Hepatocyte (in vitro differentiated cells): Measurements from ENCODE around the gene ASZ1. TPM values are rescaled to one million over a fixed set of nuclear protein-coding genes. Genes with fewer than 3 reads are reported as not detected.

Experiments
- DNase-seq: peaks from one replicate; pipeline ENCODE4 v3.0.0-alpha.2; 2016; ENCODE audit warnings: low spot score
- H2AFZ ChIP-seq: fragments of 200-600 bp; sonication (generic); 2 replicates; pipeline ENCODE4 v1.6.0; 2016; ENCODE audit warnings: antibody characterized with exemption, mild to moderate bottlenecking
- H3K27ac ChIP-seq: fragments of 200-600 bp; sonication (generic); 2 replicates; pipeline ENCODE4 v1.5.1; 2016; ENCODE audit warnings: mild to moderate bottlenecking
- H3K27me3 ChIP-seq: fragments of 200-600 bp; sonication (generic); 2 replicates; pipeline ENCODE4 v1.6.1; 2016
- H3K36me3 ChIP-seq: fragments of 200-600 bp; sonication (generic); replicated peaks from 2 replicates; pipeline ENCODE4 v1.5.1; 2016; ENCODE audit warnings: low read depth; ENCODE audit not compliant: insufficient read depth
- H3K4me1 ChIP-seq: fragments of 200-600 bp; sonication (generic); 2 replicates; pipeline ENCODE4 v1.5.1; 2016; ENCODE audit warnings: mild to moderate bottlenecking, moderate library complexity; ENCODE audit not compliant: insufficient read depth
- H3K4me2 ChIP-seq: fragments of 200-600 bp; sonication (generic); 2 replicates; pipeline ENCODE4 v1.6.0; 2016
- H3K4me3 ChIP-seq: fragments of 200-600 bp; sonication (generic); 2 replicates; pipeline ENCODE4 v1.5.1; 2016; ENCODE audit warnings: mild to moderate bottlenecking
- H3K79me2 ChIP-seq: fragments of 200-600 bp; sonication (generic); 2 replicates; pipeline ENCODE4 v1.6.0; 2017; ENCODE audit warnings: mild to moderate bottlenecking
- H3K9me2 ChIP-seq: fragments of 200-600 bp; sonication (generic); replicated peaks from 2 replicates; pipeline ENCODE4 v1.6.0; 2017; ENCODE audit warnings: mild to moderate bottlenecking; ENCODE audit not compliant: insufficient read depth
- H3K9me3 ChIP-seq: fragments of 200-600 bp; sonication (generic); 2 replicates; pipeline ENCODE4 v1.5.1; 2016; ENCODE audit warnings: low read depth, mild to moderate bottlenecking
- H4K20me1 ChIP-seq: fragments of 200-600 bp; sonication (generic); 2 replicates; pipeline ENCODE4 v1.6.0; 2016; ENCODE audit warnings: mild to moderate bottlenecking; ENCODE audit not compliant: insufficient read depth, poor library complexity, severe bottlenecking
- EZH2 ChIP-seq: fragments of 200-600 bp; sonication (generic); IDR thresholded peaks from 2 replicates; pipeline ENCODE4 v1.6.1; 2016; ENCODE audit warnings: antibody characterized with exemption, mild to moderate bottlenecking, borderline replicate concordance
- EZH2phosphoT487 ChIP-seq: fragments of 200-600 bp; sonication (generic); IDR thresholded peaks from one replicate; pipeline ENCODE4 v1.6.1; 2018; ENCODE audit warnings: antibody characterized with exemption, mild to moderate bottlenecking, low read depth, moderate library complexity; ENCODE audit not compliant: unreplicated experiment, severe bottlenecking
- WGBS: methylation state at CpG from one replicate; pipeline ENCODE4 v1.1.6; 2016; ENCODE audit warnings: low lambda C conversion rate; ENCODE audit errors: missing lambda C conversion rate; 5-methylcytosine and 5-hydroxymethylcytosine counted together
- polyA plus RNA-seq: library from polyadenylated mRNA; unstranded; fragments of >200 nt; fragmentation: Nextera tagmentation; extraction: Ambion mirVana; gene quantifications from 2 replicates; pipeline ENCODE4 v1.2.1, GENCODE V29; 2016
- total RNA-seq: library from RNA; depleted of rRNA; stranded (reverse); fragments of >200 nt; gene quantifications from 2 replicates; pipeline ENCODE4 v1.2.3, GENCODE V29; 2014
- TF ChIP-seq, protein P1 (sequence below): fragments of 200-600 bp; sonication (generic); IDR thresholded peaks from 2 replicates; pipeline ENCODE4 v1.5.1; 2016; ENCODE audit warnings: antibody characterized with exemption, mild to moderate bottlenecking; ENCODE audit not compliant: poor library complexity

ASZ1 gene
- total and polyA plus RNA-seq, 2 experiments from 2014 or later, result 0.28 TPM; not detected in 1

DNA sequence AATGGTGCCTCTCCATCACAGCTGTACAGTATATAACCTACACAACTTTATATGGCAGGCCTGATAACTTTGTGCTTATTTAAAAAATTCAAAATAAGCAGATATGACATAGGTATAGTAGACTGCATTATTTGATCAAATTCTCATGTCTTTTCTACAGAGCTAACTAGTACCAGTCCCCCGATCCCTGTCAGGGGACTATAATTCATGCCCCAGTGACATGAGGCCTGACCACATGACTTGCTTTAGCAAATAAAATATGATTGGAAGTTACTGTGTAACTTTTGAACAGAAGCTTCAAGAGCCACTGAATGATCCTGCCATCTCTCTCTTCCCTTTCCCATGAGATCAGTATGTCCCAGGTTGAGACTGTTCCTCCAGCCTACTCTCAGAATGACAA lies 55.2 kb downstream of the ASZ1 start:
- TF ChIP-seq EZH2 (no peak), EZH2phosphoT487 (no peak)
- DNase-seq, result no peak
- no peaks in the 10 kb centered on the region for H3K4me1 ChIP-seq
- H3K4me2 ChIP-seq, result no peak overlapping the region
- H3K36me3 ChIP-seq, result no peaks in the 10 kb centered on the region
- no peaks in the 10 kb centered on the region for H3K27me3 ChIP-seq
- H3K27ac ChIP-seq, result no peak overlapping the region
- WGBS, result 80% methylated on average over 1 of the region's 1 CpG
- H2AFZ ChIP-seq, result no peak overlapping the region
- H3K79me2 ChIP-seq, result no peaks in the 10 kb centered on the region
- no peak overlapping the region for H3K4me3 ChIP-seq
- H3K9me2 ChIP-seq, result no peaks in the 10 kb centered on the region
- H3K9me3 ChIP-seq, result no peaks in the 10 kb centered on the region
- H4K20me1 ChIP-seq, result no peaks in the 10 kb centered on the region

DNA sequence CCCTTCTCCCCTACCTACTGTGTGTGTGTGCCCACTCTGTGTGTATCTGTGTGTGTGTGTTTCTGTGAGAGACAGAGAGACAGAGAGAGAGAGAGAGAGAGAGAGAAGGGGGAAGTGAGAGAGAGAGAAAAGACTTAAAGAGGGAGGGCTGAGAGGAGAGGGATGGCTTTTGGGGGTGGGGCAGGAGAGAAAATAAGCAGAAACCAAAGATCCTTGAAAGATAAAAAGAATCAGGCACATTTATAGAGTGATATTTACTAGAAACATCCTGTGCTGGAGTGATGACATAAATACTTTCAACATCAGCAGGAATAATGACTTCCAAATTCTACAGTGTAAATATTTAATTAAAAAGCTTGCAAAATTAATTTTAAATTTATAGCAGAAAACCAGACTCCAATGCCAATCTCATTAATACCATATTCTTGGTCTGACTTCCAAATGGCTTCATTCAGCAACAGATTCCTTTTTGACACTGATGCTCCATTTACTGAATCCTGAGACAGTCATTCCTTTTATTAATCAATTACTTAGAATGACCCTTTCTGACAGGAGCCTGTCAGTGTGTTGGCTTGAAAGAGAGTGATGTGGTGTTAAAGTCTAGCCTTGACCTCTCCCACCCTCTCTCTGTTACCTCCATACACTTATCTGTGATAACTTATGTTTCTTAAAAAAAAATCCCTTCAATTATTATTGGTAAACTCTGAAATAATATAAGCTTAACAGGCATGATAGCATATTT lies 62.8 kb downstream of the ASZ1 start:
- TF ChIP-seq, protein P1, sequence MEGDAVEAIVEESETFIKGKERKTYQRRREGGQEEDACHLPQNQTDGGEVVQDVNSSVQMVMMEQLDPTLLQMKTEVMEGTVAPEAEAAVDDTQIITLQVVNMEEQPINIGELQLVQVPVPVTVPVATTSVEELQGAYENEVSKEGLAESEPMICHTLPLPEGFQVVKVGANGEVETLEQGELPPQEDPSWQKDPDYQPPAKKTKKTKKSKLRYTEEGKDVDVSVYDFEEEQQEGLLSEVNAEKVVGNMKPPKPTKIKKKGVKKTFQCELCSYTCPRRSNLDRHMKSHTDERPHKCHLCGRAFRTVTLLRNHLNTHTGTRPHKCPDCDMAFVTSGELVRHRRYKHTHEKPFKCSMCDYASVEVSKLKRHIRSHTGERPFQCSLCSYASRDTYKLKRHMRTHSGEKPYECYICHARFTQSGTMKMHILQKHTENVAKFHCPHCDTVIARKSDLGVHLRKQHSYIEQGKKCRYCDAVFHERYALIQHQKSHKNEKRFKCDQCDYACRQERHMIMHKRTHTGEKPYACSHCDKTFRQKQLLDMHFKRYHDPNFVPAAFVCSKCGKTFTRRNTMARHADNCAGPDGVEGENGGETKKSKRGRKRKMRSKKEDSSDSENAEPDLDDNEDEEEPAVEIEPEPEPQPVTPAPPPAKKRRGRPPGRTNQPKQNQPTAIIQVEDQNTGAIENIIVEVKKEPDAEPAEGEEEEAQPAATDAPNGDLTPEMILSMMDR, result no peak
- TF ChIP-seq EZH2phosphoT487 (no peak), EZH2 (no peak)

DNA sequence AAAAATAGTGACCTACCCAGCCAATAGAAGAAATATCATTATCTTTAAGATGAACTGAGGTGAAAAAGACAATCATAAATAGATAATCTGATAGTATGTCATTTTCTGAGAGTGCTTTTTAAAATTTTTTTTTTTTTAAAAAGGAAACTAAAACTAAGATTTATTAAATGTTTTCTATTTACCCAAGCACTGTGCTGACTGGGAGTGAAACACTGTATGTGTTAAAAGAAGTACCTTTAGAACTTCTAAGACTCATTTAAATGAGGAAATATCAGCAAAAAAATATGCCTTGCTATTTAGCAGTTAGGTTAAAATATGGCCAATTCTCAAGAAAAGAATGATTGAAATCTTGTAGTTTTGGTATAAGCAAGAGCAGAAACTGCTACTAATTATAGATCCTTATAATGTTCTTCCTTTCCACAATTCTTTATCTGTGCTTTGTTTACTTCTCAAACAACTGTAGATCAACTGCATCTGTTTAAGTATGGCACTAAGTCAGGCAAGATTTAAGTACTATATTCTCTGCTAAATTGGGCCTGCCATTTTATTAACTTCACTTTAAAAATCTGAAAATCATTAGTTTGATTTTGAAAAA lies 64.9 kb downstream of the ASZ1 start:
- H3K4me2 ChIP-seq, result no peak overlapping the region
- no peak for DNase-seq
- H3K79me2 ChIP-seq, result no peaks in the 10 kb centered on the region
- no peaks in the 10 kb centered on the region for H3K27me3 ChIP-seq
- H3K27ac ChIP-seq, result no peak overlapping the region
- no peaks in the 10 kb centered on the region for H3K36me3 ChIP-seq
- H3K4me3 ChIP-seq, result no peak overlapping the region
- H3K9me3 ChIP-seq, result no peaks in the 10 kb centered on the region
- no peaks in the 10 kb centered on the region for H4K20me1 ChIP-seq
- no peak for TF ChIP-seq EZH2
- TF ChIP-seq, protein P1, result no peak
- no peak for TF ChIP-seq EZH2phosphoT487
- H3K4me1 ChIP-seq, result no peaks in the 10 kb centered on the region
- no peak overlapping the region for H2AFZ ChIP-seq
- no peaks in the 10 kb centered on the region for H3K9me2 ChIP-seq

More for the DNA sequence above, 62.8 kb downstream of the ASZ1 start:
- no peaks in the 10 kb centered on the region for H3K79me2 ChIP-seq
- H3K9me3 ChIP-seq, result no peaks in the 10 kb centered on the region
- H3K4me2 ChIP-seq, result no peak overlapping the region
- H3K9me2 ChIP-seq, result no peaks in the 10 kb centered on the region
- no peaks in the 10 kb centered on the region for H4K20me1 ChIP-seq
- no peak overlapping the region for H2AFZ ChIP-seq
- H3K36me3 ChIP-seq, result no peaks in the 10 kb centered on the region
- H3K4me1 ChIP-seq, result no peaks in the 10 kb centered on the region
- no peak overlapping the region for H3K4me3 ChIP-seq
- no peak for DNase-seq
- no peaks in the 10 kb centered on the region for H3K27me3 ChIP-seq
- no peak overlapping the region for H3K27ac ChIP-seq

DNA sequence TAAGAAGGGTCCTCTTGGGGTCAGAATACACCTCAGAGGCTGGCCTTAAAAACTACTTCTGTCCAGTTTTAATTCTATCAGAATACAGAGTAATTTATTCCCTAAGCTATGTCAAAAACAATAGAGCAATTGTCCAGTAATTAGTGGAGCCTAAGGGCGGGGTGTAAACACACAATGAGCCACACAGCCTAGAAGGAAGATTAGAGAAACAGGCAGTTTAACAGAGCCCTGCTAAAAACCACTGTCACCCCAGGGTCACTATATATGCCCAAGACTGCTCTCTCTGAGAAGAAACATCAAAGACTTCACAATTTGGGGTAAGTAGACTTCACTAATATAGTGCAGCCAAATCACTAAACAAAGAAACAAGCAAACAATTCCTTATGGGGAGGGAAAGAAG lies 77.3 kb downstream of the ASZ1 start:
- no peaks in the 10 kb centered on the region for H3K79me2 ChIP-seq
- no peak overlapping the region for H3K27ac ChIP-seq
- H3K36me3 ChIP-seq, result no peaks in the 10 kb centered on the region
- H3K4me1 ChIP-seq, result no peaks in the 10 kb centered on the region
- H3K4me3 ChIP-seq, result no peak overlapping the region
- no peaks in the 10 kb centered on the region for H3K27me3 ChIP-seq
- H3K4me2 ChIP-seq, result no peak overlapping the region
- no peak for DNase-seq
- no peaks in the 10 kb centered on the region for H3K9me2 ChIP-seq
- 82% methylated on average over 1 of the region's 1 CpG for WGBS
- H4K20me1 ChIP-seq, result no peaks in the 10 kb centered on the region
- no peak for TF ChIP-seq EZH2
- TF ChIP-seq EZH2phosphoT487, result no peak
- TF ChIP-seq, protein P1, result no peak
- H3K9me3 ChIP-seq, result peaks cover 3% of the 10 kb centered on the region
- H2AFZ ChIP-seq, result no peak overlapping the region
